SK-N-MC (cell line): ENCODE data around the gene SVOP.
A peak's percentile ranks its signal among the peaks of the same experiment; 100 is the strongest.

Source experiments
- DNase-seq: peaks from one replicate; pipeline ENCODE4 v3.0.0-alpha.2; 2011; ENCODE audit warnings: low read depth, low spot score
- H3K27ac ChIP-seq: fragments of 200-600 bp; sonication (generic); 2 replicates; pipeline ENCODE4 v1.5.1; 2016; ENCODE audit warnings: mixed run types
- H3K36me3 ChIP-seq: fragments of 200-600 bp; sonication (generic); 2 replicates; pipeline ENCODE4 v1.6.1; 2017; ENCODE audit warnings: antibody characterized with exemption, low read length, mixed read lengths; ENCODE audit not compliant: insufficient read depth
- H3K4me3 ChIP-seq: fragments of 200-600 bp; sonication (generic); 2 replicates; pipeline ENCODE4 v1.5.1; 2016
- H3K9ac ChIP-seq: fragments of 200-600 bp; sonication (generic); 2 replicates; pipeline ENCODE4 v1.8.0; 2017; ENCODE audit warnings: mixed run types, mixed read lengths; ENCODE audit not compliant: insufficient read length
- H3K9me3 ChIP-seq: fragments of 200-600 bp; sonication (generic); 2 replicates; pipeline ENCODE4 v1.6.1; 2017; ENCODE audit warnings: low read depth, mild to moderate bottlenecking, antibody characterized with exemption, low read length, moderate library complexity, mixed read lengths
- EZH2 ChIP-seq: fragments of 200-600 bp; sonication (generic); IDR thresholded peaks from one replicate; pipeline ENCODE4 v1.6.1; 2017; ENCODE audit warnings: antibody characterized with exemption
- FOXP2 ChIP-seq: optimal IDR thresholded peaks from 2 replicates; pipeline ENCODE3; 2011; ENCODE audit warnings: mild to moderate bottlenecking, moderate library complexity; ENCODE audit not compliant: insufficient read depth; ENCODE audit errors: extremely low read length, control extremely low read depth
- POLR2AphosphoS5 ChIP-seq: IDR thresholded peaks from 2 replicates; pipeline ENCODE4 v1.6.1; 2012; ENCODE audit warnings: mild to moderate bottlenecking, low read depth, low read length, borderline replicate concordance

The SVOP gene

DNA sequence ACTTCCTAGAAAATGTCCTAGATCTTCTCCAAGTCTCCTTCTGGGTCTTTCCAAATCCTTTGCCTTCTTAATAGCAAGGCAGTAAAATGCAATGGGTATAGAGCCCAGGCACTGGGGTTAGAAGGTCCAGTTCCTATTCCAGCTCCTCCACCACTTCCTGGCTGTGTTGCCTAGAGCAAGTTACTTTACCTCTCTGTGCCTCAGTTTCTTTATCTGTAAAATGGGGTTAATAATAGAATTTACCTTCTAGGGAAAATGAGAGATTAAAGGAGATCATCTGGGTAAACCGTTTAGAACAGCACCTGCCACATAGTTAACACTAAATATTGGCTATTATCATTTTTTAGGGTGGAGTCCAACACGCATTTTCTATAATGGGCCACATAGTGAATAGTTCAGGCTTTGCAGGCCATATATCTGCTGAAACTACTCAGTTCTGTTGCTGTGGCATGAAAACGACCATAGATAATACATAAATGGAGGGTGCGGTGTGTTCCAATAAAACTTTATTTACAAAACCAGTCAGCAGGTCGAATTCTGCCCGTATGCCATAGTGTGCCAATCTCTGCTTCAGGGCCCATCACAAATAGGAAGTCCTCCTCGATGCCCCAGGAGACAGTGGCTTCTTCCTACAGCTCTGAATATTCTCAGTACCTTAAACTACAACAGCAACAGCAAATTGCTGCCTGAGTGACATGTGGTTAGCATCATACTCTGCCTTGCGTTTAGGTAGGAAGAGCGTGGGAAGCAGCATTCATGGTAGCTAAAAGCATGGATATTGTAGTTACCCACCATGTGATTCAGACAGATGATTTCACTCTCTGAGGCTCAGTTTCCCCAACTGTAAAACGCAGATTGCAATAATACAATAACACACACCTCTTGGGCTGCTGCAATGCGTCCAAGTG lies 60.9 kb downstream of the SVOP start:
- TF ChIP-seq POLR2AphosphoS5 (no peak), EZH2 (no peak), FOXP2 (no peak)
- H3K27ac ChIP-seq = no peak overlapping the region
- no peaks in the 10 kb centered on the region for H3K9me3 ChIP-seq
- DNase-seq = no peak
- no peak overlapping the region for H3K4me3 ChIP-seq
- no peak overlapping the region for H3K9ac ChIP-seq
- no peaks in the 10 kb centered on the region for H3K36me3 ChIP-seq

GRCh38 chr12:108955225-108955835 lies 65.5 kb downstream of the SVOP start:
- no peak overlapping the region for H3K27ac ChIP-seq
- no peak for TF ChIP-seq POLR2AphosphoS5
- no peak for TF ChIP-seq EZH2
- no peak for TF ChIP-seq FOXP2
- no peak for DNase-seq
- H3K9ac ChIP-seq = no peak overlapping the region
- no peak overlapping the region for H3K4me3 ChIP-seq
- no peaks in the 10 kb centered on the region for H3K36me3 ChIP-seq
- no peaks in the 10 kb centered on the region for H3K9me3 ChIP-seq

GRCh38 chr12:108950991-108951739 lies 69.7 kb downstream of the SVOP start:
- Histone ChIP-seq H3K9ac (no peak overlapping the region), H3K36me3 (no peaks in the 10 kb centered on the region), H3K27ac (no peak overlapping the region), H3K9me3 (no peaks in the 10 kb centered on the region), H3K4me3 (peak overlapping the region; percentile 23; the same call in 1 of the 2 replicates)
- no peak for TF ChIP-seq POLR2AphosphoS5
- no peak for TF ChIP-seq FOXP2
- no peak for TF ChIP-seq EZH2
- DNase-seq = peak; percentile 28

DNA sequence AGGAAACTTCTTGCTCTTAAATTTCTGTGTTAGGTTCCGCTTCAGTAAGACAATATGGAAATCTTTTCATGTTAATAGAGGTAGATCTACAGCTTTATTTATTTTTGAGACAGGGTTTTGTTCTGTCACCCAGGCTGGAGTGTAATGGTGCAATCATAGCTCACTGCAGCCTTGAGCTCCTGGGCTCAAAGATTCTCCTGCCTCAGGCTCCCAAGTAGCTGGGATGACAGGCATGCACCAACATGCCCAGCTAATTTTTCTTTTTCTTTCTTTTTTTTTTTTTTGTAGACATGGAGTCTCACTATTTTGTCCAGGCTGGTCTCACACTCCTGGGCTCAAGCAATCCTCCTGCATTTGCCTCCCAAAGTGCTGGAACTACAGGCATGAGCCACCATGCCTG lies 70.9 kb downstream of the SVOP start:
- Histone ChIP-seq H3K9me3 (no peaks in the 10 kb centered on the region), H3K4me3 (no peak overlapping the region), H3K27ac (no peak overlapping the region), H3K36me3 (no peaks in the 10 kb centered on the region), H3K9ac (no peak overlapping the region)
- TF ChIP-seq EZH2 (no peak), FOXP2 (no peak), POLR2AphosphoS5 (no peak)
- DNase-seq = no peak

- no peak overlapping the region for H3K27ac ChIP-seq
- no peak for DNase-seq
- H3K36me3 ChIP-seq = no peaks in the 10 kb centered on the region
- no peak overlapping the region for H3K9ac ChIP-seq
- H3K4me3 ChIP-seq = no peak overlapping the region
- TF ChIP-seq FOXP2 (no peak), EZH2 (no peak), POLR2AphosphoS5 (no peak)
- no peaks in the 10 kb centered on the region for H3K9me3 ChIP-seq
Measured at GRCh38 chr12:108948367-108948766, 72.5 kb downstream of the SVOP start.

GRCh38 chr12:108947097-108947496 lies 73.8 kb downstream of the SVOP start:
- DNase-seq = no peak
- Histone ChIP-seq H3K27ac (no peak overlapping the region), H3K36me3 (no peaks in the 10 kb centered on the region), H3K4me3 (no peak overlapping the region), H3K9me3 (no peaks in the 10 kb centered on the region), H3K9ac (no peak overlapping the region)
- no peak for TF ChIP-seq POLR2AphosphoS5
- TF ChIP-seq EZH2 = no peak
- TF ChIP-seq FOXP2 = no peak

DNA sequence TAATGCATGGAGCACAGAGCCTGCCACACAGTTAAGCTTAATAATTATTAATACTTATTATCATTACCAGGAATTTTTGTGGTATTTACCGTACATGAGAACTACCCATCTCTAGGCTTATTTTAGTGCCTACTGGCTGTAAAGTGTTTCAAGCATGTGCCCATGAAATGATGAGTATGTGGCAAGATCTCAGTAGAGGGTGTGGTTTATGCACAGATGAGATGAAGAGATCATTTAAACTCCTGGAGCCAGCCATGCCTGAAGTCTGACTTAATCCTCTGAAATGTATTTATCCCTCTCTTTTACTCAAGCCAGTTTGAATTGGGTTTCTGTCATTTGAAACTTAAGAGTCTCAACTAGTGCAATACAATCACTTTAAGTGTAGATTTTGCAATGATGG lies 80.7 kb downstream of the SVOP start:
- Histone ChIP-seq H3K9me3 (no peaks in the 10 kb centered on the region), H3K36me3 (no peaks in the 10 kb centered on the region), H3K4me3 (no peak overlapping the region), H3K9ac (no peak overlapping the region), H3K27ac (no peak overlapping the region)
- DNase-seq = no peak
- no peak for TF ChIP-seq EZH2
- no peak for TF ChIP-seq FOXP2
- TF ChIP-seq POLR2AphosphoS5 = no peak

- H3K27ac ChIP-seq = no peak overlapping the region
- no peak for DNase-seq
- TF ChIP-seq EZH2 (no peak), POLR2AphosphoS5 (no peak), FOXP2 (no peak)
- no peaks in the 10 kb centered on the region for H3K9me3 ChIP-seq
- H3K9ac ChIP-seq = no peak overlapping the region
- no peak overlapping the region for H3K4me3 ChIP-seq
- no peaks in the 10 kb centered on the region for H3K36me3 ChIP-seq
Measured at GRCh38 chr12:108939594-108939993, 81.3 kb downstream of the SVOP start.
